ENCODE measurements around the gene MYL6.
"Not testable (repeated sequence)": the region's sequence is repeated elsewhere in the genome, so short reads cannot be mapped to it uniquely, and the experiment has no call there.

- TF ChIP-seq CTCF, POLR2A (IDR thresholded peaks at IDR 0.05): not testable (repeated sequence)
Observed at GRCh38 chr12:56117082-56117706, 41.0 kb upstream of the MYL6 start.

All from right lobe of liver (tissue), 4 donors.